A549 (cell line): ENCODE data around the gene CRELD1.
"Not testable (repeated sequence)": the region's sequence is repeated elsewhere in the genome, so short reads cannot be mapped to it uniquely, and the experiment has no call there.

Experiments
- BHLHE40 ChIP-seq: IDR thresholded peaks from 2 replicates; pipeline ENCODE4 v1.6.1; 2012; ENCODE audit warnings: low read depth, low read length, inconsistent platforms
- CEBPB ChIP-seq, 2 experiments: fragments of >200 bp in 1 of 2; sonication (Bioruptor Twin) in 1 of 2; formaldehyde crosslinking in 1 of 2; IDR thresholded peaks; 2 replicates each; pipeline ENCODE4 v1.6.1; 2012 to 2016
- CHD2 ChIP-seq: fragments of 150-350 bp; IDR thresholded peaks from 2 replicates; pipeline ENCODE4 v1.6.1; 2014; ENCODE audit warnings: low read length; ENCODE audit not compliant: partially characterized antibody
- CTCF ChIP-seq: fragments of >200 bp; sonication (Bioruptor Twin); formaldehyde crosslinking; IDR thresholded peaks from 3 replicates; pipeline ENCODE4 v1.5.1; 2016
- ESRRA ChIP-seq: fragments of 150-350 bp; IDR thresholded peaks from 2 replicates; pipeline ENCODE4 v1.6.1; 2014; ENCODE audit warnings: mild to moderate bottlenecking, low read length, borderline replicate concordance
- KDM1A ChIP-seq: fragments of 200-600 bp; sonication (generic); IDR thresholded peaks from 2 replicates; pipeline ENCODE4 v1.6.1; 2016; ENCODE audit warnings: low read depth, mild to moderate bottlenecking
- MAFK ChIP-seq: fragments of 450-650 bp; IDR thresholded peaks from 2 replicates; pipeline ENCODE4 v1.6.1; 2014; ENCODE audit not compliant: partially characterized antibody
- POLR2A ChIP-seq: IDR thresholded peaks from 2 replicates; pipeline ENCODE4 v1.6.1; 2012; ENCODE audit warnings: mild to moderate bottlenecking, low read length
- SMC3 ChIP-seq: fragments of >200 bp; sonication (Bioruptor Twin); formaldehyde crosslinking; IDR thresholded peaks from 3 replicates; pipeline ENCODE4 v1.6.1; 2018; ENCODE audit warnings: inconsistent platforms
- USF2 ChIP-seq: fragments of 450-650 bp; IDR thresholded peaks from 2 replicates; pipeline ENCODE4 v1.6.1; 2014; ENCODE audit warnings: antibody characterized with exemption
- TF ChIP-seq, protein P1 (sequence below): IDR thresholded peaks from 2 replicates; pipeline ENCODE4 v1.6.1; 2012

- not testable (repeated sequence) for TF ChIP-seq SMC3; MAFK; CTCF; BHLHE40; CEBPB (IDR thresholded peaks at IDR 0.05); USF2; CHD2; ESRRA; KDM1A; POLR2A
- TF ChIP-seq, protein P1, sequence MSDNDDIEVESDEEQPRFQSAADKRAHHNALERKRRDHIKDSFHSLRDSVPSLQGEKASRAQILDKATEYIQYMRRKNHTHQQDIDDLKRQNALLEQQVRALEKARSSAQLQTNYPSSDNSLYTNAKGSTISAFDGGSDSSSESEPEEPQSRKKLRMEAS, result not testable (repeated sequence)
These were observed 37.9 kb upstream of the CRELD1 start for GRCh38 chr3:9895715-9896114.
